NT2/D1 (cell line): ENCODE measurements around the gene SYNDIG1L.

Experiments
- SUZ12 ChIP-seq: IDR thresholded peaks from 2 replicates; pipeline ENCODE4 v1.6.1; 2011; ENCODE audit not compliant: insufficient read length, insufficient read depth; ENCODE audit errors: extremely low read depth
- YY1 ChIP-seq: IDR thresholded peaks from 2 replicates; pipeline ENCODE4 v1.6.1; 2011; ENCODE audit not compliant: insufficient read length, insufficient read depth
- ZNF274 ChIP-seq: IDR thresholded peaks from 2 replicates; pipeline ENCODE4 v1.6.1; 2011; ENCODE audit warnings: mild to moderate bottlenecking, low read depth, low read length

GRCh38 chr14:74362361-74362915, 63.6 kb downstream of the SYNDIG1L start:
- no peak for TF ChIP-seq YY1
- no peak for TF ChIP-seq ZNF274
- no peak for TF ChIP-seq SUZ12
